Dermis microvascular lymphatic vessel endothelial cell (primary cell): ENCODE results near the gene CDC42EP2. TPM values are rescaled to one million over a fixed set of nuclear protein-coding genes. Genes with fewer than 3 reads are reported as not detected.

Experiments used
- DNase-seq, 2 donors: peaks; one replicate each; pipeline versions ENCODE4 v3.0.0 to v3.0.0-alpha.2; 2010; ENCODE audit warnings: low read depth in 2 of 2
- total RNA-seq: library from RNA; depleted of rRNA; stranded (reverse); fragments of >200 nt; gene quantifications from 2 replicates; pipeline ENCODE4 v1.2.1, GENCODE V29; 2014

CDC42EP2 gene, protein sequence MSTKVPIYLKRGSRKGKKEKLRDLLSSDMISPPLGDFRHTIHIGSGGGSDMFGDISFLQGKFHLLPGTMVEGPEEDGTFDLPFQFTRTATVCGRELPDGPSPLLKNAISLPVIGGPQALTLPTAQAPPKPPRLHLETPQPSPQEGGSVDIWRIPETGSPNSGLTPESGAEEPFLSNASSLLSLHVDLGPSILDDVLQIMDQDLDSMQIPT
- total RNA-seq = 6.4 and 7.8 TPM in 2 replicates

DNA sequence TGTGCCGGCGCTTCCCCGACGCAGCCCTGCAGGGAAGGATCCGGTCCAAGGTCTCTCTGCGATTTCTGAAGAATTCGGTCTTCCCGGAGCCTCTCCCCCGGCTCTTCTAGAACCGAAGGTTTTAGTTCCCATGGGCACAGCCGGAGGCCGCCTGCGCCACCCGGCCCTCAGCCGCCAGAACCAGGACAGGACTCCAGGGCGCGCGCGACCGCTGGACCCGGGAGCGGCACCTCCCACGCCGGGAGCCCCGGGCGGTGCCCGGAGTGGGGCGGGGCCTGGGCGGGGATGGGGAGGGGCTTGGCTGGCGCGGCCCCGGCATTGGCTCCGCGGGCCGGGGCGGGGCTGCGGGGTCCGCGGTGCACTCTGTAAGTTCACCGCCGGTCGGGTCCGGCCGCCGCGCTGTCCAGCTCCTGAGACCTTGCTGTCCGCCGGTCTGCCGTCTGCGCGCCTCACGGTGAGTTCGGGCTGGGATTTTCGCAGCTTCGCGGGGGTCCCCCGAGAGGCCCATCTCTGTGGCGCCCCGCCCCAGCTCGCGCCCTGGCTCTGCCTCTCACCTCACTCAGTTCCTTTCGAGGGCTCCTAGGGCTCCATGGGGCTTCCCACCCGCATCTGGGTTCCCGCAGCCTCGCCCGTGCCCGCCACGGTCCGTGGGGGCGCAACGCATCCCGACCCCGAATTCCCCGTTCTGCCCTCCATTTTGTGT, at the start of gene CDC42EP2:
TSS of gene CDC42EP2 (plus strand) at position 366 of the 703 bp plus-strand sequence. CDS start 6,033 bp downstream, outside the sequence.
- peak in 1 of 2 donors; percentile 91 for DNase-seq

DNA sequence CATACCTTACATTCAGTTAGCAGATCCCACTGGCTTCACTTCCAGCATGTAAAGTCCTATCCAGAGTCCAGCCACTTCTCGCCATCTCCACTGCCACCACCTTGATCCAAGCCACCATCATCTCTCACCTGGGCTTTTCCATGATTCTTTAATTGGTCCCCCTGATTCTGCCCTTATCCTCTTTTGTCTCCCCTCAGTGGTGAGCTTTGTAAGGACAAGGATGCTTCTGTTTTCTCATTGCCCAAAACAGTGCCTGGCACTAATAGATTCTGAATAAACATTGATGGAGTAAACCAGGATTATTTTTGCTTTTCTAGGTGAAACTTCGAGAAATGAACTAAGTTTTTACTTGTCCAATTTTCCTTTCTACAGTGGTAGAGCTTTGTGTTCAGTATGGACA, 48.5 kb upstream of the CDC42EP2 start:
- no peak for DNase-seq

DNA sequence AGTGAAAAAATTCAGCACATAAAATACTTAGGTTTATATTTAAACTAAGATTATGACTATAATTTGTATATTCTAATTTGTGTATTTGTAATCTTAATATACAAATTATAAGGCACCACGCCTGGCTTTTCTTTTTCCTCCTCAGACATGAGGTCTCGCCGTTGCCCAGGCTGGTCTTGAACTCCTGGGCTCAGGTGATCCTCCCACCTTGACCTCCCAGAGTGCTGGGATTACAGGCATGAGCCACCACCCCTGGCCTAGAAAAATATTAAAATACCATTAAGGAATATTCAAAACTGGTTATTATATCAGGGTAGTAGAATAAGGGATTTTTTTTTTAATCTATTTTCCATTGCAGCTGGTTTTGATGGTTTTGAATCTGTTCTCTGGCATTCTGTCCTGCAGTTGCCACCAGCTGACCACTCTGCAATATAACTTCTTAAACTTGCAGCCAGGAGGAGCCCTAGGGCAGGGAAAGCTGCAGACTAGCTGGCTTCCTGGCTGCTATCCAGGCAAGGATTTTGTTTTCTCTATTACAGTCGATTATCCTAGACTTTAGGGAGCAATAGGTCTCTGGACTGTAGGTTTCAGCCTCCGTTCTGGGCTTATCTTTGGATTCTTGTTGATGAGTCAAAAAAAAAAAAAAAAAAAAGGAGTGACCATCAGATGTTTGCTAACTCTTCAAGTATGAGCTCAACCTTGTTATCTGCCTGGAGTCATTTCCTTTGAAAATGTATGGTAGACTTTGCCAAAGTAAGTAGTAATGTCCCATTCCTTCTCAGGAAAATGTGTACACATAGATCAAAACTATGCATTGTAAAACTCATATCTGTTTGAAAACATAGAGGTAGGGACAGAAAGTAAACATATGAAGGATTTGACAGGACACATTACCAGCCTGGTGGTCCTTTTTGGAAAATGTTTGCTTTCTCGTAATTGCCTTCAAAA, 39.7 kb upstream of the CDC42EP2 start:
- peak; percentile 66 to 95 for DNase-seq

DNA sequence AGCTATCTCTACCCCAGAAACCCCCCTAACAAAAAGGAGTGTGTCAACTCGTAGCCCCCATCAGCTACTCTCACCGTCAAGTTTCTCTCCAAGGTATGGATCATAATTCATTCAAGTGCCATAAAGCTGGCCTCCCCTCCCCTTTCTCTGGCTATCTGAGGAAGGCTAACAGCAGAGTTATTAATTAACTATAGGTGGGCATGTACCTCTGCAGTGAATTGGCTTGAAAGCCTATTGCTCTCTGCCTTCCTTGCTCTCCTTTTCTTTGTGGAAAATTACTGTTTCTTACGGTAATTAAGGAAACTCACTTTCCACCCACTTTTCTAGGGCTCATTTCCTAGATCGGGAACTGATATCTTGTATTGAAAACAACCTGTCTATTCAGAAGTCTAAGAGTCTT, 38.8 kb upstream of the CDC42EP2 start:
- no peak for DNase-seq

DNA sequence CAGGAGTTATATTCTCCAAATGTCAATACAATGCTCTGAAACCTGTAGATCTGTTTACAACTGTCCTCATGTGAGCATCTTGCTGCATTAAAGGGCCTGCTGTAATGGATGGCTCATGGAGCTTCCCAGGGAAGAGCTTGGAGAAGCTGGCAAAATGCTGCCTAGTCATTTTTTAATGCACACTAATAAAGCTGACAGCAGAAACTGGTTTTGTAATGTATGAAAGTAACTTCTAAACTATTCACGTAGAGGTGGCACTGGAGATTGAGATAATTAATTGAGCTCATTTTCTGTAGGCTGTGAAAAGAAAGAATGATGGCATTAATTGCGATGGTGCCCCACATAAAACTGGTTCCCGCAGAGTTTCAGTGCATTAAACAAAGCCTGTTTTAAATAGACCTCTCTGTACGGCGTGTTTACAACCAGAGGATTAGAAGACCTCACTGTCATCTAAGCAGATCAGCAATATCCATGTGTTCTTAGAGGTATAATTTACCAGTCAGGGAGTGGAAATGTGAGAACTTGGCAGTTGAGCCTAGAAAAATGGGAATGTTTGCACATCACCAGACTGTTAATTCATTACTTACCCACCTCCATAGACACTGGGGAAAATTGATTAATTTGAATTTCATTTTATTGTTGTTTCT, 36.9 kb upstream of the CDC42EP2 start:
- no peak for DNase-seq

DNA sequence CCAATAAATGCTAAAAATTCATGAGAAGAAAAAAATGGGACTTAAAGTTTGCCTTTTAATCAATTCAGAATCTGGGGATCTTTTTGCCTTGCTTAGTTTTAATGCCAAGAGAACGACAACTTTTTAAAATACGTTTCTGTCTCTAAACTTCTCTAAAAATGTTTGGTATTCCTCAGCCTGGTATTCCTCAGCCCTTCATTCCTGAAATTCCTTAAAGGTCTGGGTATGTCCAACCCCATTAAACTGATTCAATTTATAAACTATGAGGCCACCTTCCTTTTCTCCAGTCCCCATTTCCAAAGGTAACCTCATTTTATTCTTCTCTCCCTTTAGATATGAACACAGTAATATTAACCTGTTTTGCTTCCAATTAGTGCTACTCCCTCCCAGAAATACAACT, 36.3 kb upstream of the CDC42EP2 start:
- DNase-seq = no peak

DNA sequence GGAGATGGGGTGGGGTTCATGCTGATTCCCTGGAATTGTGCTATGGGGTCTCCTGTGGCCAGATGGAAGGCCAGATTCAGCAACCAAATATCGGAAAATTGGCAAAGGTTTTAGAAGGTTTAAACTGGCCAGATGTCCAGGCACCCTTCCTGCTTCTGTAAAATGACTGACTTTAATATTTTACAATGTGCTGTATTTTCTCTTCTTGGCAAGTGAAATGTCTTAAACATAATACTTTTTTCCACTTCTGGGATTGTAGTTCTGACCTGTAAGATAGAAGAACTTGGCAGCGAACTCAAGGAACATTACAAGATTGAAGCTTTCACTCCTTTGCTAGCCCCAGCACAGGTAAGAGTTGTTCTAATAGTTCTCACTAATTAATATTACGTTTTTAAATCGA, 35.4 kb upstream of the CDC42EP2 start:
- DNase-seq = no peak

DNA sequence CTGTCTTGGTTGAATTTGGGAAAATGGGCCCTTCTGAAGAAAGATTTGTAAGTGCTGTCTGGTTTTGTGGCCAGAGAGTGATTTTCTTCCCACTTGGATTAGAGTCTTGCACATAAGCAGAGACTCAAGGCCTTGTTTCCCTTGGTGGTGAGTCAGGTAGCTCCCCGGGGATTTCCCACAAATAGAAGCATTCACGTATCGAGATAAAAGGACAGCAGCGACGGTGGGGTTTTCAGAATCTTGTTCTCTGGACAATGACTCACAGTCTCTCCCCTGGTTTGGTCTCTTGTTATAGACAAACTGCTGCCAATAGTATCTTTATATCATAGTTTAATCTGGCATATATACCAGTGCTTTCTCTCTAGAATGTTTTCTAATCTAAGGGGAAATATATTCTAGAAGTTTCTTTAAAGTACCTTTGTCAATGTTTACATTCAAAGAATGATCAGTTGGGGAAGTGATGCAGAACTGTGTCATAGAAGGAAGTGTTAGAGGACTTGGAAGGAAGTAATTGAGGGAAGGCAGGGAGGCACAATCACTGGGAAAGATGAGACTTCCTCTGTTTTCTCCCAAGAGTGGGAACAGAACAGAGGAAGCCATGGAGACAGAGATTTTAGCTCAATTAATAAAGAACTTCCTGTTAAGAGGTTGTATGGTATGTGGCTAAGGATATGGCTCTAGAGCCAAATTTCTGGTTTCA, 34.8 kb upstream of the CDC42EP2 start:
- peak in 1 of 2 donors; percentile 93 for DNase-seq

DNA sequence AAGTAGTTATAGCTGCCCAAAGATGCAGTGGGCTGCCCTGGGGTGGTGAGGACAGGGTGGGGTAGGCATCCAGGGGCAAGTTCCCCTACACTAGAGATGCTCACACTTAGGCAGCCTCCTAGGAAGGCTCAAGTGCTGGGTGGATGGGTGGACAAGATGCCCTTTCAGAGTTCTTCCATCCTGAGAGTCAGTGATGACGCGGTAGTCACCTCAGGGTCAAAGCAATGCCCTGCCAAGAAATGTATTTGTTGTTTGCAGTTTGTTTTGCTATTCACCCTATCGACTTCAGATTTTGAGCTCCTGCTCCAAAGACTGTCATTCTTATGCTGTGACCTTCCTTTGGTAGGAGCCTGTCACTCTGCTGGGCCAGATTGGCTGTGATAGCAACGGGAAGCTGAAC, 34.0 kb upstream of the CDC42EP2 start:
- DNase-seq = peak in 1 of 2 donors; percentile 36

DNA sequence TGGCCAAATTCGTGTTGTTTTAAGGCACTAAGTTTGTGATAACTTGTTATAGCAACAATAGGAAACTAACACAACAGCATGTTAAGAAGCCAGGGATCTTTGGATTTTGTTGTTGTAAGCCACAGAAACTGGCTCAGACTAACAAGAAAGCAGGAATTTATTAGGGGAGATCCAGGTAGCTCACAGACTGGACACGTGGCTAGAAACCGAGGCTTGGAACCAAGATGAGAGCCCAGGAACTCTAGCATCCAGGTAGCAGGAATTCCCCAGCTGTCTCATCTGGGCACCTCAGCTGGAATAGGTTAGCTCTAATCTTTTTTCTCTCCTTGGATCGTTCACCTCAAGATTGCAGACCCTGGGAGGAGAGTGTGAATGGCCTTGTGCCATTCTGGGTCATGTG, 28.0 kb upstream of the CDC42EP2 start:
- no peak for DNase-seq

DNA sequence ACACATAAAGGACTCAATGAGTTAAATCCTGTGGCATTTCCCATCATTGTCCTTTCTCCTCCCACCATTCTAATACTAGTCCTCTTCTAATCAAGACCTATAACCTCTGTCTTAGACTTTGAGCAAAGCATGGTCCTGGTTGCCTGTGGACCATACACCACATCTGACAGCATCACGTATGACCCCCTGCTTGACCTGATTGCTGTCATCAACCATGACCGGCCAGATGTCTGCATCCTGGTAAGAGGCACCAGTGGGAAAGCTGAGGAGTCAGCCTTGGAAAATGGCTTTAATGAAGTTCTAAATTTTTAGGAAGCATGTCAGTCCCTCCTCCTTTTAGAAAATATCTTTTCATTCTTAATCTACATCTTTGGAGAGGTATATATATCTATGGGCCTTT, 27.1 kb upstream of the CDC42EP2 start:
- no peak for DNase-seq

DNA sequence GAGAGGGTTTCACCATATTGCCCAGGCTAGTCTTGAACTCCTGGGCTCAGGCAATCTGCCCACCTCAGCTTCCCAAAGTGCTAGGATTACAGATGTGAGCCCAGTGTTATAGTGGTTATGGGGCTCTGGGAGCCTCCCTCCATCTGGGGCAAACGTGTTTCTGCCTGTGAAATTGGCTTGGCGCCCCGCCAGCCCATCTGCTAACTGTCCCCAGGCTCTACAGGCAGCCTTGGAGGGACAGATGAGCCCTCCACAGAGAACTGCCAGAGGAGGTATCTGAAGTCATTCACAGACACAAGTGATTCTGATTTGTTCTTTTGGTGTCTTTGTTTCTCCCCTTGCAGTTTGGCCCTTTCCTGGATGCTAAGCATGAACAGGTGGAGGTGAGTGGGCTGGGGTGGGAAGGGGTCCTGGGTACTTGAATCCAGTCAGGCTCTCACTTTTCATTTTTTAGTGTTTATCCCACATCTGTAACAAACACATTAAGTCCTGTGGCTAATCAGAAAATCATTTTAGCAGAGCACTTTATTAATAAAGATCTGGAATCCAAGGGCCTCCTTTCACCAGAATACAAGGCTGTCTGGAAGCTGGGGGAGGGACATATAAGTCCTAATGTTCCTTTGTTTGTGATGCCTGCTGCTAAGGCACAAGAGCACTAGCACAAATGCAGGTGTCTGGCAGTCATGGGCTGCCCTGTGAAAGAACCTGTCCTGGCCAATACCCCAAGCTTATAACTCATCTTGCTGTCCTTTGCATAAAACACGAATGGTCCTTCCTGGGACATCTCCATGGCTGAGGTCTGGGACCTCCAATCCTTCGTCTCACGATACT, 25.7 kb upstream of the CDC42EP2 start:
- no peak for DNase-seq

DNA sequence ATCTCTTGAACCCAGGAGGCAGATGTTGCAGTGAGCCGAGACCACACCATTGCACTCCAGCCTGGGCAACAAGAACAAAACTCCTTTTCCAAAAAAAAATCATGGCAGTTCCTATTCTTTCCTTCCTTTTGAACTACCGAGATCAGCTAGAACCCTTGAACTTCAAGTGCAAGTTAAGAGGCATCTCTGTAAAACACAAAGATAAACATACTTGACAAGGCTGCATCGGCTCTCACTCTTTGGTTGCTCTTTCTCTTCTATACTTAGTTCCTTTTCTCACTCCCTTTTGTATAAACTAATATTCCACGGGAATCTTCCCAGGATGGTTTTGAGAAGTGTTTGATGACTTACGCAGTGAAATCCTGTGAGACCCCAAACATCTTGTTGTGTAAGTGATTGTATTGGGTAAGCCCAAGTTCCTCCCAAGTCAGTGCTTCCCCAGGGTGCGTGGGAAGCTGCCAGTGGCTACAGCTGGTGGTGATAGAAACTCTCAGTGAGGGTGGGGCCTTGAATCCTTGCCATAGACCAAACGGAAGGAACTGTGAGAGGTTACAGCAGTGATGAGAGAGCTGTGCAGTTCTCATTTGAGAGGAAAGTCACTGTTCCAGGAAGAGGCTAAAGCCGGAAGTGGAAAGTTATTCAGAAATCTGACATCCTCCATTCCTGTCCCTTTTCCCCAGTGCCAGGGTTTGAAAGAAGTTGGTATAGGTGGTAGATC, 24.1 kb upstream of the CDC42EP2 start:
- DNase-seq = peak; percentile 87 to 94

DNA sequence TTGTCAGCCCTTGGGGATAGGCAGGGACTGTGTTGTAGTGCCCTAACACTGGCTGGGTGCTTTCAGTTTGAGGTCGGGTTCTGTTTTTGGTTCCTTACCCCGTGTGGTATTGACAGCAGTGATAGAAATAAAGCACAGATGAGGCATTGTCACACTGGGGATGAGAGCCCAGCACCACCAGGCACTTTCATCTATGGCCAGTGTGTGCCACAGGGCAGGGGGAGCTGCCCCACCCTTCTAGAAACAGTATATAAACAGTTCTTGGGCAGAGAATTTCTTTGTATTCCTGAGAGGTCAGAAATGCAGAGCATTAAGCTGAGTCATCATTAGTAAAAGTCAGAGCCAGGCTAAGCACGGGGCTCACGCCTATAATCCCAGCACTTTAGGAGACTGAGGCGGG, 23.1 kb upstream of the CDC42EP2 start:
- peak in 1 of 2 donors; percentile 52 for DNase-seq

DNA sequence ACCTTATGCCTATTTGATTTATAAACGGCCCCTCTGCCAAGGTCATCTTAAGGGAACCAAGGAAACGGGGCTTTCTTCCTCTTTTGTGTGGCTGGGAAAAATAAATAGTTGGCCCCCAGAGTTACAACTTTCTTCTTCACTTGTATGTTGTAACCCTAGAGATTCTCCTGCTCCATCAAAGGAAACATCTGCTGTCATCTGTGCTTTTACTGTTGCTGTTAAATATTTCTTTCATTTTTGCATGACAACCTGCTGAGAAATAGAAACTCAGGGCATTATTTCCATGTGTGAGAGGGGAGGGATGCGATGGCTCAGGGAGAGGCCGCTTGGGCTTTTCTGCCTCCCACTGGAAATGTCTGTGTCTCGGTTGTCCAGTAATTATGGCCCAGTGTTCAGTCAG, 21.8 kb upstream of the CDC42EP2 start:
- DNase-seq = peak in 1 of 2 donors; percentile 51

DNA sequence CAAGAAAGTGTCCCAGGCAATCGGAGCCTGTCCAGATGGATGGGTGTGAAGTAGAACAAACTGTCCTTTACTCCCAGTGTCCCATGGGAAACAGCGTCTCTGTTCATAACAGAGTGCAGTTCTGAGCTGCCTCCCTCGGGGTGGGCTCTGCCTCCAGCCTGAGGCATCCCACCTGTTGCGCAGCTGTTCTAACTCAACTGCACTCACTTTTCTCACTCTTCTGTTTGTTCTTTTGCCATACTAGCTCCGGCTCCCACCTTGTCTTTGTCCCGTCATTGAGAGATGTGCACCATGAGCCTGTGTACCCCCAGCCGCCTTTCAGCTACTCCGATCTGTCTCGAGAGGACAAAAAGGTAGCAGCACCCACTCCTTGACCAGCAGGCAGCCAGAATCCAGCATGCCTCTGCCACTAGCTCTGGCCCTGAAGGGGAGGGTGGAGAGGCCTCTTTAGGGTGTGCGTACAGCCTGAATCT, 20.7 kb upstream of the CDC42EP2 start:
- DNase-seq = no peak

DNA sequence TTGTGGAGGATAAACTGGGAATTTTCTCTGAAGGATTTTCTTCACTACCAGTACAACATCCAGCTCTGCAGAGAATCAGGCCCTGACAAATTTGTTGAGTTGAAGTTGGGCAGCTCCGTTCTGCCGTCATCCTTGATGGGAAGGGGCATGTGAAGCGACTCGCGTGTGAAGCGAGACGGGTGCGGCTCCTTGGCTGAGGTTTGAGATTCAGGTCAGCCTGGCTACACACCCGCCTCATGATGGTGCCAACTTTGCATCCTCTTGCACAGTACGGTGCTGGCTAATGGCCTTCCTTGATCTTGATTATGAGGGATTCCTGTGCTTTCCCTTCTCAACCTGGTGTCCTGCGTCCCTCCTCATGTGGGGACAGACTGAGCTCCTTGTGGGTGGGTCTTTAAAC, 19.7 kb upstream of the CDC42EP2 start:
- DNase-seq = no peak

DNA sequence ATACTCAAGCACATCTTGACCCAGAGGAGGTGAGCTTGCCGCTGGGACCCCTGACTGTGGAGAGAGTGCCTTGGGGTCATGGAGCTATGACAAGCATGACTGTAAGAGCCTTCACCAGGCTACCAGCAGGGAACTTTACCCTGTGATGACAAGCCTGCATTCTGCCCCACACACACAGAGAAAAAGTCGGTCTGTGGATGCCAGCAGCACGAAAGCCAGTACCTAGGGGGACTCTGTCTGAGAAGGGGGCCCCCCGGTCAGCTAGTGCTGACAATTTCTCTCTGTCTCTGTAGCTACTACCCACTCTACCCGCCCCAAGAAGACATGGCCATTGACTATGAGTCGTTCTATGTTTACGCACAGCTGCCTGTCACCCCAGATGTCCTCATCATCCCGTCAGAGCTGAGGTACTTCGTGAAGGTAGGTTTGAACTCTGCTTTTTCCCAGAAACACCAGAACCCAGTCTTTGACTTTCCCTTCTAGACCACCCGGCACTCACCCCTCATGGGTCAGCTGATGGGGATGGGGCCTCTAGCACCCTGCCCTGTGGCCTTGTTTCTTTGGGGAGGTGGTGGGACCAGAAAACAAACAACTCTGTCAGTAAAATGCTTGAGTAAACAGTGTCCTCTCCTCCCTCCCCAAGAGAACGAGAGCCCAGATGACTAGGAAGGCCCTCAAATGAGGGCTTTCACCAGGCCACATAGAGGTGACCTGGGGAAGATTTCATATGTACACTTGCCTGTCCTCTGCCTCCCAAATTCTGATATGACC, 18.9 kb upstream of the CDC42EP2 start:
- DNase-seq = no peak
